Panc1 (cell line): ENCODE data around the gene CMTM8. TPM values are rescaled to one million over a fixed set of nuclear protein-coding genes. Genes with fewer than 3 reads are reported as not detected.
"Not testable (repeated sequence)": the region's sequence is repeated elsewhere in the genome, so short reads cannot be mapped to it uniquely, and the experiment has no call there.

Source experiments
- ATAC-seq: fragments of 200-7000 bp; cut with Tn5 transposase; 2 replicates; pipeline ENCODE4 v1.9.1; 2020; ENCODE audit warnings: mild to moderate bottlenecking, moderate library complexity
- BruUV-seq: library from RNA; stranded (reverse); fragments of 400-500 nt; replicated peaks from 2 replicates; lab custom pipeline; 2021; lab: Mats Ljungman, UMichigan
- CTCF ChIA-PET: fragments of 300-600 bp; sonication (Branson Sonifier 250); formaldehyde crosslinking; loops from one replicate; lab custom pipeline; 2022; ENCODE audit warnings: antibody characterized with exemption; lab: Charles Lee
- POLR2A ChIA-PET: fragments of 300-600 bp; sonication (Branson Sonifier 250); formaldehyde crosslinking; loops from one replicate; lab custom pipeline; 2022; ENCODE audit warnings: antibody characterized with exemption; lab: Charles Lee
- DNase-seq: peaks from one replicate; pipeline ENCODE4 v3.0.0-alpha.2; 2010; ENCODE audit warnings: low read depth, low spot score
- H3K27ac ChIP-seq: 2 replicates; pipeline ENCODE4 v1.5.1; 2011; ENCODE audit warnings: mild to moderate bottlenecking, low read length, inconsistent platforms
- H3K27me3 ChIP-seq: fragments of 200-500 bp; sonication (Bioruptor generic); 2 replicates; pipeline ENCODE4 v1.6.0; 2014; ENCODE audit warnings: low read length, inconsistent platforms; ENCODE audit not compliant: control insufficient read depth, insufficient read depth
- H3K36me3 ChIP-seq: fragments of 200-500 bp; sonication (Bioruptor generic); 2 replicates; pipeline ENCODE4 v1.5.1; 2014; ENCODE audit warnings: inconsistent platforms, mild to moderate bottlenecking, low read length, moderate library complexity; ENCODE audit not compliant: control insufficient read depth, insufficient read depth
- H3K4me1 ChIP-seq: 2 replicates; pipeline ENCODE4 v1.5.1; 2011; ENCODE audit warnings: inconsistent platforms, mild to moderate bottlenecking, low read length, moderate library complexity; ENCODE audit not compliant: control insufficient read depth, insufficient read depth
- H3K4me3 ChIP-seq, 2 experiments: 2 replicates each; pipeline ENCODE4 v1.5.1; 2011 to 2012; ENCODE audit warnings: low read depth in 2 of 2, low read length in 2 of 2, mild to moderate bottlenecking in 2 of 2, inconsistent platforms in 1 of 2, moderate library complexity in 1 of 2
- H3K9me3 ChIP-seq: fragments of 200-500 bp; sonication (Bioruptor generic); 2 replicates; pipeline ENCODE4 v1.5.1; 2014; ENCODE audit warnings: low read depth, mild to moderate bottlenecking, inconsistent platforms, low read length, moderate library complexity; ENCODE audit not compliant: control insufficient read depth, insufficient read depth
- CTCF ChIP-seq: fragments of 450-650 bp; IDR thresholded peaks from 2 replicates; pipeline ENCODE4 v1.5.1; 2017; ENCODE audit warnings: mild to moderate bottlenecking
- POLR2AphosphoS5 ChIP-seq: IDR thresholded peaks from 2 replicates; pipeline ENCODE4 v1.6.1; 2012; ENCODE audit warnings: mild to moderate bottlenecking, low read depth, low read length, moderate library complexity
- REST ChIP-seq, 2 experiments: IDR thresholded peaks; 2 replicates each; pipeline ENCODE4 v1.6.1; 2011 to 2012; ENCODE audit warnings: low read depth in 2 of 2, control low read depth in 1 of 2, low read length in 1 of 2, mild to moderate bottlenecking in 1 of 2, moderate library complexity in 1 of 2; ENCODE audit not compliant: insufficient read depth in 1 of 2
- SIN3A ChIP-seq: IDR thresholded peaks from 2 replicates; pipeline ENCODE4 v1.6.1; 2012; ENCODE audit warnings: low read depth, mild to moderate bottlenecking, low read length, moderate library complexity, borderline replicate concordance; ENCODE audit not compliant: insufficient read depth
- TCF7L2 ChIP-seq: IDR thresholded peaks from 2 replicates; pipeline ENCODE4 v1.6.1; 2011; ENCODE audit warnings: mild to moderate bottlenecking, low read depth, low read length, inconsistent platforms
- in situ Hi-C: cut with HindIII; loops from 2 replicates; pipeline ENCODE4 v1.10.0; 2016; ENCODE audit warnings: low sequenced_read_pairs, low pct_unique_long_range_greater_than_20kb
- intact Hi-C: fragments of 100-400 bp; cut with micrococcal nuclease; formaldehyde crosslinking; loops from one replicate; pipeline ENCODE4 v1.10.0; 2022; ENCODE audit not compliant: unreplicated experiment
- total RNA-seq: library from RNA; stranded (reverse); gene quantifications from one replicate; pipeline ENCODE4 v1.2.1, GENCODE V29; 2021; ENCODE audit not compliant: unreplicated experiment

CMTM8 gene
- total RNA-seq, 1 experiment from 2014 or later: 9.8 TPM

GRCh38 chr3:32226875-32227500, 11.5 kb upstream of the CMTM8 start:
- Histone ChIP-seq H3K27ac (no peak overlapping the region), H3K36me3 (no peaks in the 10 kb centered on the region), H3K9me3 (no peaks in the 10 kb centered on the region), H3K4me3 (no peak overlapping the region), H3K4me1 (no peaks in the 10 kb centered on the region), H3K27me3 (no peaks in the 10 kb centered on the region)
- DNase-seq: no peak
- ChIA-PET POLR2A (no interaction called here), CTCF (interaction anchor here (0.7 kb wide), 1 partner anchor 8 kb away, joined by 4 read pairs; no protein-coding TSS in a partner anchor)
- BruUV-seq: no TSS peak
- intact Hi-C loops (no loop called here), in situ Hi-C loops (no loop called here)
- ATAC-seq: no peak
- TF ChIP-seq TCF7L2 (no peak), SIN3A (no peak), CTCF (no peak), POLR2AphosphoS5 (no peak), REST (IDR thresholded peaks at IDR 0.05; ENCODE audit: insufficient read depth in 1 of 2, low read depth in 2 of 2, low read length in 1 of 2) (no peak)

GRCh38 chr3:32228743-32229142, 9.7 kb upstream of the CMTM8 start:
- H3K9me3 ChIP-seq, in situ Hi-C loops, H3K36me3 ChIP-seq, H3K4me3 ChIP-seq, BruUV-seq, CTCF ChIA-PET, H3K4me1 ChIP-seq, H3K27me3 ChIP-seq, H3K27ac ChIP-seq, ATAC-seq, DNase-seq, intact Hi-C loops, POLR2A ChIA-PET: not testable (repeated sequence)

GRCh38 chr3:32229565-32229964, 8.9 kb upstream of the CMTM8 start:
- no peaks in the 10 kb centered on the region for H3K9me3 ChIP-seq
- intact Hi-C loops: no loop called here
- in situ Hi-C loops: no loop called here
- H3K4me3 ChIP-seq: no peak overlapping the region
- no peaks in the 10 kb centered on the region for H3K27me3 ChIP-seq
- ChIA-PET POLR2A (interaction anchor here (0.7 kb wide), 1 partner anchor 25 kb away, joined by 5 read pairs; no protein-coding TSS in a partner anchor), CTCF (no interaction called here)
- no peaks in the 10 kb centered on the region for H3K36me3 ChIP-seq
- TF ChIP-seq REST (IDR thresholded peaks at IDR 0.05; ENCODE audit: insufficient read depth in 1 of 2, low read depth in 2 of 2, low read length in 1 of 2): no peak
- TF ChIP-seq TCF7L2: no peak
- no peak for TF ChIP-seq SIN3A
- no peak for TF ChIP-seq CTCF
- no peak for TF ChIP-seq POLR2AphosphoS5
- no TSS peak for BruUV-seq
- H3K27ac ChIP-seq: no peak overlapping the region
- ATAC-seq: no peak
- DNase-seq: no peak
- no peaks in the 10 kb centered on the region for H3K4me1 ChIP-seq
